Transverse colon (tissue), 4 donors: Measurements from ENCODE around the gene CLIC4. TPM values are rescaled to one million over a fixed set of nuclear protein-coding genes. Genes with fewer than 3 reads are reported as not detected.

ENCODE experiments used
- DNase-seq: peaks from one replicate; pipeline ENCODE4 v3.0.0-alpha.2; 2019
- H3K27ac ChIP-seq, 4 donors: fragments of 200-600 bp; sonication (generic); 2 replicates each; pipeline ENCODE4 v1.5.1; 2016 to 2018; ENCODE audit warnings: inconsistent platforms in 4 of 4
- H3K27me3 ChIP-seq: fragments of 200-600 bp; sonication (generic); 2 replicates; pipeline ENCODE4 v1.5.1; 2017; ENCODE audit warnings: inconsistent platforms
- H3K36me3 ChIP-seq, 4 donors: fragments of 200-600 bp; sonication (generic); 2 replicates each; pipeline ENCODE4 v1.5.1; 2017 to 2019; ENCODE audit warnings: inconsistent platforms in 4 of 4
- H3K4me1 ChIP-seq, 4 donors: fragments of 200-600 bp; sonication (generic); 2 replicates each; pipeline ENCODE4 v1.5.1; 2017 to 2020; ENCODE audit warnings: inconsistent platforms in 4 of 4
- H3K4me3 ChIP-seq, 4 donors: fragments of 200-600 bp; sonication (generic); 1 replicate in 1 of 4; 2 replicates in 3 of 4; pipeline versions ENCODE4 v1.5.1 to v1.6.1; 2017 to 2019; ENCODE audit warnings: inconsistent platforms in 4 of 4
- H3K9me3 ChIP-seq, 2 donors: fragments of 200-600 bp; sonication (generic); 2 replicates each; pipeline ENCODE4 v1.5.1; 2017 to 2019; ENCODE audit warnings: inconsistent platforms in 2 of 2
- CTCF ChIP-seq, 5 experiments: fragments of 200-600 bp in 3 of 5; fragments of 450-650 bp in 2 of 5; sonication (generic) in 3 of 5; IDR thresholded peaks; 1 replicate in 2 of 5; 2 replicates in 3 of 5; pipeline ENCODE4 v1.5.1; 2016 to 2017; ENCODE audit warnings: antibody characterized with exemption in 5 of 5, inconsistent platforms in 3 of 5, mild to moderate bottlenecking in 2 of 5, moderate library complexity in 1 of 5
- EP300 ChIP-seq: sonication (generic); formaldehyde crosslinking; IDR thresholded peaks from one replicate; pipeline ENCODE4 v1.6.1; 2017; ENCODE audit warnings: antibody characterized with exemption, low read depth
- POLR2A ChIP-seq: fragments of 450-650 bp; IDR thresholded peaks from one replicate; pipeline ENCODE4 v1.6.1; 2016; ENCODE audit warnings: antibody characterized with exemption, mild to moderate bottlenecking, moderate library complexity
- POLR2AphosphoS5 ChIP-seq, 3 donors: sonication (generic); formaldehyde crosslinking; IDR thresholded peaks; one replicate each; pipeline ENCODE4 v1.6.1; 2016; ENCODE audit warnings: antibody characterized with exemption in 3 of 3
- WGBS, 2 donors: methylation state at CpG; one replicate each; pipeline ENCODE4 v1.1.5; 2018; ENCODE audit warnings: low coverage in 1 of 2; 5-methylcytosine and 5-hydroxymethylcytosine counted together
- in situ Hi-C, 4 donors: fragments of 200-750 bp; cut with MboI; loops; one replicate each; pipeline versions ENCODE4 v1.15.0 to v1.15.1; 2017; ENCODE audit warnings: low sequenced_read_pairs in 3 of 4, low pct_ligation_motif_present in 1 of 4, low pct_unique_long_range_greater_than_20kb in 1 of 4
- intact Hi-C: fragments of 100-400 bp; cut with DNase I; formaldehyde crosslinking; loops from one replicate; pipeline ENCODE4 v1.15.1; 2023; ENCODE audit warnings: low total_unique reads
- total RNA-seq, 4 donors: library from RNA; depleted of rRNA; stranded (reverse); fragments of >200 nt; gene quantifications; one replicate each; pipeline ENCODE4 v1.1.0, GENCODE V29; 2016

The CLIC4 gene
- total RNA-seq, 4 donors from 2014 or later, result 52.4 to 107 (median 65.0) TPM

GRCh38 chr1:24714859-24715520, 30.3 kb upstream of the CLIC4 start:
- Histone ChIP-seq H3K4me3 (no peak overlapping the region), H3K9me3 (no peaks in the 10 kb centered on the region), H3K36me3 (no peaks in the 10 kb centered on the region), H3K27ac (no peak overlapping the region), H3K4me1 (peaks cover 0 to 6% (median 0%) of the 10 kb centered on the region in 4 donors), H3K27me3 (no peaks in the 10 kb centered on the region)
- DNase-seq, result no peak
- in situ Hi-C loops (no loop called here), intact Hi-C loops (no loop called here)
- WGBS, 2 donors, result 90 to 93% methylated on average over 3 to 8 of the region's 8 CpGs
- TF ChIP-seq POLR2A (no peak), POLR2AphosphoS5 (IDR thresholded peaks at IDR 0.05) (no peak), CTCF (IDR thresholded peaks at IDR 0.05) (no peak), EP300 (no peak)

- no peaks in the 10 kb centered on the region for H3K9me3 ChIP-seq
- H3K4me1 ChIP-seq, result peaks cover 0 to 6% (median 0%) of the 10 kb centered on the region in 4 donors
- no peak overlapping the region for H3K27ac ChIP-seq
- TF ChIP-seq POLR2A (no peak), POLR2AphosphoS5 (IDR thresholded peaks at IDR 0.05) (no peak), CTCF (IDR thresholded peaks at IDR 0.05) (no peak), EP300 (no peak)
- intact Hi-C loops (no loop called here), in situ Hi-C loops (no loop called here)
- DNase-seq, result no peak
- no peaks in the 10 kb centered on the region for H3K27me3 ChIP-seq
- WGBS, 2 donors, result 80 to 95% methylated on average over 2 to 7 of the region's 7 CpGs
- no peak overlapping the region for H3K4me3 ChIP-seq
- H3K36me3 ChIP-seq, result no peaks in the 10 kb centered on the region
These were observed 29.6 kb upstream of the CLIC4 start for GRCh38 chr1:24715658-24716057.

DNA sequence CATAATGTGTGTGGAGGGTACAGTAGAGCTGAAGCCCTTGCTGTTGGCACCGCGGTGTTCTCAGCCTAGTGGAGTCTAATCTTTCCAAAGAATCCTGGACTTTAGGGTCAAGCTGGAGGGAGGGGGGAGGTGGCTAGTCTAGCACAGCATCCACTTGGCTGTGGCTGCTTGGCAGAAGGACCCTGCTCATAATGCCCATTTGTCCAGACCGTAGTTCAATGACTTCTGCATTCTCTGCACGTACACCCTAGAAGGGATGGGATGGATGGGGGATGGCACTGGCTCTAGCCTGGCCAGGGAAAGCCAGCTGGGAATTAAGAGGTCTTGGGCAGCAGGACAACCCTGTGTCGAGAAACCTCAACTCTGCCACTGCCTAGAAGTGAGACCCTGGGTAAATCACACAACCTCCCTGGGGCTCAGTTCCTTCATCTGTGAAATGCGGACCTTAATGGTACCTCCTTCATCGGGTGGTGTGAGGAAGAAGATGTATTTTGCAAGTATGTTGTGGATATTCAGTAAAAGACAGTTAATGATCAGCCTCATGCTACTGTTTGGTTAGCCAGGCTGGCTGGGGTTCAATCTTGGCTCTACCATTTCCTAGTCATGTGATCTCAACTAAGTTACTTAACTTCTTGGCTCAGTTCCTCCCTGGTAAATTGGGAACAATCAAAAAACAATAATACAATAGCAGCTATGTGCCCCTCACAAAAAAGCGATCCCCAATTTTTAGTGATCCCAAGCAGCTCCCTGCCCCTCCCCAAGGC, 27.2 kb upstream of the CLIC4 start:
- no peak overlapping the region for H3K27ac ChIP-seq
- TF ChIP-seq POLR2AphosphoS5 (IDR thresholded peaks at IDR 0.05) (no peak), EP300 (no peak), CTCF (IDR thresholded peaks at IDR 0.05) (no peak), POLR2A (no peak)
- H3K36me3 ChIP-seq, result no peaks in the 10 kb centered on the region
- no peaks in the 10 kb centered on the region for H3K27me3 ChIP-seq
- H3K9me3 ChIP-seq, result no peaks in the 10 kb centered on the region
- 73 to 90% methylated on average over 3 to 8 of the region's 8 CpGs for WGBS, 2 donors
- H3K4me3 ChIP-seq, result no peak overlapping the region
- no peak for DNase-seq
- peaks cover 0 to 6% (median 0%) of the 10 kb centered on the region in 4 donors for H3K4me1 ChIP-seq
- in situ Hi-C loops, result no loop called here
- intact Hi-C loops, result no loop called here

DNA sequence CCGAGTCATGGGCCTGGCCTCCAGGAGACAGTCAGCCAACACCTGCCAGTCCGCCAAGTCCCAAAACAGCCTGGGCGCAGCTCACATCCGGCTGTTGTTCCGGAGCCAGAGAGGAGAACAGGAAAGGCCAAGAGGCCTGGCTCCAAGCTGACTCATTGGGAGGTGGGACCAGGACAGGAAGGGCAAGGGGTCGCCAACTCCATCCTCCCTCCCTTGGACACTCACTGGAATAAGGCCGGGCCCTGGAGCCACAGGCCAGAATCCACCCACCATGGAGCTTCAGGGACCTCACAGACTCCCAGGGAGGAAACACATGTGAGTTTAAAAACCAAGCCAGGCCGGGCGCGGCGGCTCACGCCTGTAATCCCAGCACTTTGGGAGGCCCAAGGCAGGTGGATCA, 25.1 kb upstream of the CLIC4 start:
- no peaks in the 10 kb centered on the region for H3K27me3 ChIP-seq
- peak; percentile 36 for DNase-seq
- intact Hi-C loops, result no loop called here
- no peaks in the 10 kb centered on the region for H3K36me3 ChIP-seq
- WGBS, 2 donors, result 72% methylated on average over 12 of the region's 12 CpGs; no CpG with 5 or more reads in 1 of the 2 donors
- H3K4me1 ChIP-seq, result peaks cover 0 to 14% (median 0%) of the 10 kb centered on the region in 4 donors
- in situ Hi-C loops, result no loop called here
- no peaks in the 10 kb centered on the region for H3K9me3 ChIP-seq
- peak overlapping the region in 3 of 4 donors; percentile 20 to 41 (median 27) for H3K27ac ChIP-seq
- no peak overlapping the region for H3K4me3 ChIP-seq
- peak in 2 of 3 donors; percentile 38 to 43 for TF ChIP-seq POLR2AphosphoS5 (IDR thresholded peaks at IDR 0.05)
- TF ChIP-seq CTCF (IDR thresholded peaks at IDR 0.05), result no peak
